Fibroblast of gingiva (primary cell): ENCODE results near the gene ACSF3.

Source experiments
- DNase-seq: peaks from one replicate; pipeline ENCODE4 v3.0.0-alpha.2; 2011; ENCODE audit warnings: low read depth

Gene ACSF3

DNA sequence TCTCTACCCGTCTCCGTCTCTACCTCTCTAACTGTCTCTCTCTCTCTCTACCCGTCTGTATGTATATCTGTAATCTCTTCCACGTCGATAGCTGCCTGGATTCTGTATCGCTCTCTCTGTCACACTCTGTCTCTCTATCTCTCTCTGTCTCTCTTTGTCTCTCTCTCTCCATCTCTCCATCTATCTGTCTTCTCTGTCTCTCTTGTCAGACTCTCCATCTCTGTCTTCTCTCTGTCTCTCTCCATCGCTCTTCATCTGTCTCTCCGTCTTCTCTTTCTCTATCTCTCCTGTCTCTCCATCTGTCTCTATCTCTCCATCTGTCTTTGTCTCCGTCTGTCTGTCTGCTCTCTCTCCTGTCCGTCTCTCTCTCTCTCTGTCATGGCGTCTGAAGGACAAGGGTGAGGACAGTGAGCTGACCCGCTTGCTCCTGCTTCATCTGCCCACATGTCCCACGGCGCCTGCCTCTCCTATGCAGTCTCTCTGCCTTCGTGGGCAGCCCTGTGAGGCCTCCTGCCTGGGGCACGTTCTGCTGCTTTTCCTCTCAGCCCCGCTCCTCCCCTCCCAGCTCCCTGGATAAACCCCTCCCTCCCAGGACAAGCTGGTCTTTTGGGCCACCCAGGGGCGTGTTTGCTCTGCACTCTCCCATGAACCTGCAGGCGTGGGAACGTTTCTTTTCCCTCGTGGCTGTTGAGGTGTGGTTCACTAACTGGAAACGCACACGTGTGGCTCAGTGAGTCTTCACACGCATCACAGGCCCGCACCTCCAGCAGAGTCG, 18.9 kb downstream of the ACSF3 start:
- DNase-seq: no peak

- no peak for DNase-seq
Measured at GRCh38 chr16:89113152-89113547, 19.5 kb downstream of the ACSF3 start.

GRCh38 chr16:89113661-89114060, 20.0 kb downstream of the ACSF3 start:
- no peak for DNase-seq

DNA sequence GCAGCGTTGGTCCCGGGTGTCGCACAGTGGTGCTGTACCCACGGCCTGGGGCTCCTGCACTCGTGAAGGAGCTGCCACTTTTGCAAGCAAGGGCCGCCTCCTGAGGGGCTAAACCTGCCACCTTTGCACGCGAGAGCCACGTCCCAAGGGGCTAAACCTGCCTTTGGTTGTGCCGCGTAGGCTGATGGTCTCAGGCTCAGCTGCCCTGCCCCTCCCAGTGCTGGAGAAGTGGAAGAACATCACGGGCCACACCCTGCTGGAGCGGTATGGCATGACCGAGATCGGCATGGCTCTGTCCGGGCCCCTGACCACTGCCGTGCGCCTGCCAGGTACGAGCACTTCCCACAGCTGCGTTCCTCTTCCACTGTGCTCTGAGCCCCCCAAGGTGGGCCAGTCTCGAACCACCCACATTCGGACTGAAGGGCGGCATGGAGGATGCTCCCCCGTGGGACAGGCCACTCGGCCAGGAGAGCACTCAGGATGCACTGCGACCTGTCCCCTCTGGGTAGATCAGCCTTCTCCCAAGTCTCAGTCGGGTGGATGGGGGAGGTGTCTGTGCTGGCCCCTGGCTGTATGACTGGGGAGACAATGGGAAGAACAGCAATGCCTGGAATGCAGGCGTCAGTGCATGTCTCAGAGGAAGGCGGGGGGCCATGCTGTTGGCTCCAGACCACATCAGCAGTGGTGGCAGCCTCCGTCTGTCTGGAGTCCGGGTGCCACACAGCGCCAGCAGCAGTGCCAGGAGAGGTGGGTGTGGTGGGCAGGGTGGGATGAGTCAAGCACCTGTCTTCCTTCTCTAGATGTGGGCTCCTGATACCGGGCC, 20.7 kb downstream of the ACSF3 start:
- no peak for DNase-seq

DNA sequence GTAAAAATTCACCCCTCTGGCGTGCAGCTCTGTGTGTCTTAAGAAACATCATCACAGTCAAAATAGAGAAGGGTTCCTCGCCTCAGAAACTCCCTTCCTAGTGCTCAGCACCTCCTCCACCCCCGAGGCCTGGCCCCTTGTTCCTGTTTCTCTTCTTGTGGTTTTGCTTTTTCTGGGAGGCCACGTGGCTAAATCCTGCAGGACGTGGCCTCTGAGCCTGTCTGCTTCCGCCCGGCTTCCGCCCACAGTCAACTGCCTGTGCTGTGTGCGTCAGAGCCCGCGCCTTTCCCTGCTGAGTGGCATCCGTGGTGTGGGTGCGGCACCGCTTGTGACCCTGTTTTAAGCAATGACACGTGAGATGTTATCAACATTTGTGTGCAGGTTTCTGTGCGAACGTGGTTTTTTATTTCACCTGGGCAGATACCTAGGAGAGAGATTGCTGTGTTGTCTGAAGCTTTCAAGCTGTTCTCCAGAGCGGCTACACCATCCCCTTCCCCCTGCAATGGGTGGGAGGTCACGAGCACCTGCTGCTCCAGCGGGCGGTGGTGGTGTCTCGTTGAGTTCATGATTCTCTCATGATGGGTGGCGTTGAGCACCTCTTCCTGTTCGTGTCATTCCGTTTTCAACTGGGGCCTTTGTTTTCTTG, 21.7 kb downstream of the ACSF3 start:
- DNase-seq: no peak

GRCh38 chr16:89116341-89117226, 22.9 kb downstream of the ACSF3 start:
- no peak for DNase-seq

GRCh38 chr16:89117227-89117974, 23.7 kb downstream of the ACSF3 start:
- no peak for DNase-seq

DNA sequence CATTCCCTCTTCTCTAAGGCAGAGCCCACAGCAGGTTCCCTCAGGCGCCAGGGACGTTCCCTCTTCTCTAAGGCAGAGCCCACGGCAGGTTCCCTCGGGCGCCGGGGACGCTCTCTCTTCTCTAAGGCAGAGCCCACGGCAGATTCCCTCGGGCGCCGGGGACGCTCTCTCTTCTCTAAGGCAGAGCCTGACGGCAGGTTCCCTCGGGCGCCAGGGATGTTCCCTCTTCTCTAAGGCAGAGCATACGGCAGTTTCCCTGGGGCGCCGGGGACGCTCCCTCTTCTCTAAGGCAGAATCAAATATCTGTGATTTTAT, 24.3 kb downstream of the ACSF3 start:
- DNase-seq: no peak

DNA sequence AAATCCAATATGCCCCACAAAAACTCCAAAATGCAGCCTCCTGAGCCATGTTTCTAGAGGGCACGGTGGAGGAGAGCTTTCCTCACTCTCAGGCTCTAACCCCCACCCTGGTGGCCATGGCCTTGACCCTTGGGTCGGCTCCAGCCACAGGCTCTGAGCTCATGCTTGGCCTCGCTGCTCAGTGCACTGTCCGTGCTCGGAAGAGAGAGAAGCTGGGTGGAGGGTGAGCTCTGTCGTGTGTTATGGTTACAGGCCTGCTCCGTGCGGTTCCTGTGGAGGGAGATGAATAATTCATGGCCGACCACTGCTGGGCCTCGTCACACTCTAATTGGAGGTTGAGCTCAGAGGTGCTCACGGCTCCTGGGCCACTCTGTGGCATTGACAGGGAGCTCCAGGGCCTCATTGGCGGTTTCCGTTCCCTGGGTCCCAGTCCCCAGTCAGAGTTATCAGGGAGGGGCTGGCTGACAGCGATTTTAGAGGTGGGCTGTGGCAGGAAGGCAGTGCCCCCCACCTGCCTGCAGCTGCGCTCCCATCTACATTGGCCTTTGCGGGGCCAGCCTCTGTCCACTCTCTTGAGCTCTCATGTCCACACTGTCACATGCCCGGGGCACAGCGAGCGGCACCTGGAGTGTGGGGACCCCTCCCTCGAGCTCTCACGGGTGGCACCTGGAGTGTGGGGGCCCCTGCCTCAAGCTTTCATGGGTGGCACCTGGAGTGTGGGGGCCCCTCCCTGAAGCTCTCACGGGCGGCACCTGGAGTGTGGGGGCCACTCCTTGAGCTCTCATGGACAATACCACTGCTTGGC, 24.9 kb downstream of the ACSF3 start:
- no peak for DNase-seq

DNA sequence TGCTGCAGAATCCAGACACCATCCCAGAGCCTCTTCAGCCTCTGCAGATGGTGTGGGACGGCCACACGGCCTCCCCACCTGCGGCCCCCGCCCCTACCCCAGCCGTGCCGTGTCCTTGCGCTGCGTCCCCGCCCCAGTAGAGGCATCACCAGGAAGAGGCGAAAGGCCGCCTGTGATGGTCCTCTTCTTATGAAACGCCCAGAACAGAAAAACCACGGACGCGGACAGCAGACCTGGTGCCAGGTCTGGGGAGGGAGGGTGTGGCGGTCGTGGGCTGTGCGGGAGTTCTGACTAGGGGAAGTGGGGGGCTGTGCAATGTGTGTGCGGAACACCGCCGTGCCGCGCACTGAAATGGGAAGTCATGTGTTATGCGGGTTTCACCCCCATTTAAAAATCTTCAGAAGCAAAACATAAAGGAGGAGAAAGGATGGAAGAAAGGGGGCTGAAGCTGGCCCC, 25.5 kb downstream of the ACSF3 start:
- DNase-seq: no peak

DNA sequence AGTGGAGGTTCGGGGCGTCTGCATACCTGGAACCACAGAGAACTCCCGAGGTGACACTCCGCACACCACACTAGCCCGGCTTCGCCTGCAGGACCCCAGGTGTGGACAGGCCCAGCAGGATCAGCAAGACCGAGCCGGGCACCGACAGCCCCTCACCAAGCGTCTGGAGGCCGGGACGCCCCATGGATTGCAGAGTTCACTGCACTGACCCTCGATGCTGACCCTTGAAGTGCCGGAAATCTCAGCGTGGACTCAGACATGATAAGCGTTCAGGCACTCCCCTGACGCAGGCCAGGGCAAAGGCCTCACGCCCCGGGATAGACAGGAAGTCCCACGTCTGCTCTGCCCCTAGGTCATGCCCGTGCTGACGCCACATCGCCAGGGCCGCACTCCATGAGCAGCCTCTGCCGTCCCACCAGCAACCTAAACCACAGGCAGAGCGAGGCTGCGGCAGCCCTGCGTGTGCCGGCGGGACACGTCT, 26.0 kb downstream of the ACSF3 start:
- DNase-seq: no peak

GRCh38 chr16:89120281-89120680, 26.6 kb downstream of the ACSF3 start:
- DNase-seq: no peak

DNA sequence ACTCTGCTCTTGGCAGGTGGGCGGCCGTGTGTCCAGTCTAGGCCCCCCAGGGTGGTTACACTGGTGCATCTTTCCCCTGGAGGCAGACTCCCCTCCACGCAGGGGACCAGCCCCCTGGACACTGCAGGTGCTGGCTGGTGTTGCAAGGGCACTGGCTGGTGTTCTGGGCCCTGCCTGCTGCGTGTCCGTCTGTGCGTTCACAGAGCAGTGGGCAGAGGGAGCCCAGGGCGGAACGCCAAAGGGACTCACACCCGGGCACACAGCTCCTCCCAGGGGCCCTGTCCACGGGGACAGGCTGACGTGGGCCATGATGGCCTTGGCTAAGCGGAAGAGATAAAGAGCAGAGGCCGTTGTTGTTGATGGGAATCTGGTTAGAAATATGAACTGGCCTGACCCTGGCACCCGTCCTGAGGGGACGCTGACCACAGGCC, 27.3 kb downstream of the ACSF3 start:
- no peak for DNase-seq

DNA sequence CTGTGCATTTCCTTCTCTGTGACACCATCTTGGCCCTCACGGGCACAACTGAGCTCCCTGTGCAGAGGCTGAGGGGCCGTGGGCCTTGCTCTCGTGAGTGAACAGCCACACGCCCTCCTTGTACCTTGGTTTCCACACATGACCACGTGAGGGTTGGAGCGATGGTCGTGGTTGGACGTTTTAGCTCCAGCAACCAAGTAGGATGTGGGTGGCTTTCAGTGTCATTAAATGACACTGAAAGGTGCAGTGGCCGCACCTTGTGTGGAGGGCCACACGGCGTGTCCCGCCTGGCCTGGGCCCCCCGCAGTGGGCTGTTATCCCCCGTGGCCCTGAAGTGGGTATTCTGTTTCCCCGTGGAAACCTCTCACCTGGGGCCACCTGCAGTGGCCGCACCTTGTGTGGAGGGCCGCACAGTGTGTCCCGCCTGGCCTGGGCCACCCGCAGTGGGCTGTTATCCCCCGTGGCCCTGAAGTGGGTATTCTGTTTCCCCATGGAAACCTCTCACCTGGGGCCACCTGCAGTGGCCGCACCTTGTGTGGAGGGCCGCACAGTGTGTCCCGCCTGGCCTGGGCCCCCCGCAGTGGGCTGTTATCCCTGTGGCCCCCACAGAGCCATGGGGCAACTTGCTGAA, 28.2 kb downstream of the ACSF3 start:
- DNase-seq: no peak

- no peak for DNase-seq
Measured at GRCh38 chr16:89122322-89122851, 28.7 kb downstream of the ACSF3 start.

DNA sequence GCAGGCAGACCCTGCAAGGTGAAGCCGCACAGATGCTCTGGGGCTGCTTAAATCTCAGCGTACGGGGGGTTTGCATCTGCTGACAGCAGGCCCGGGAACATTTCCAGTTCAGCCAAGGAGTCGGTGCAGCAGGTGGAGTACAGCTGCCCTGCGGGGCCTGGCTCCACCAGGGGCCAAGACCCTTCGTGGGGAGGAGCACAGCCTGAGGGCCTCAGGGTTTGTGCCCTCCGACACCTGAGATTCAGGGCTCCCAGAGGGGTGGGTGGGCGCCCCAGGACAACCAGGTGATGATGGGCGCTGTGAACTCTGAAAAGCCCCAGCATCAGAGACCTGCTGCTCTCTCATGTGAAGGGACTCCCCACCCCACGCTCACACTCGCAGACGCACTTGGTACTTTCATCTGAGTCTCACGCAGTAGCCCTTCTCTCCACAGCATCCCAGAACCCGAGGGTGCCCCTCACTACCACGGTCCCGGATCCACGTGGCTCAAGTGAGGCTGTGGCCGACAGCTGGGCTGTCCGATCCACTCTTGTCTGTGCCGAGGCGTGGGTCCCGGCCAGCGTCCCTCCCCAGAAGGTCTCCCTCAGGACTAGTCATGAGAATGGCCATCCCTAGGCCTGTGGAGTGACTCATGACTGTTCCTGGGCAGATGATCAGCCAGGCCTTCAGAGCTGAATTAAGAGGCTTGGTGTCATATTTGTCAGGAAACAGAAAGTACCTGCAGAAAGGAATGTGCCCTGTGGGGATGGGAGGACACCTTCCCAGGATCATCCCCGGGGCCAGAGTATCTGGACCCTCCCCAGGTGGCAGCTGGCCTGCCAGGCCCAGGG, 29.6 kb downstream of the ACSF3 start:
- DNase-seq: no peak

GRCh38 chr16:89123831-89124100, 30.1 kb downstream of the ACSF3 start:
- no peak for DNase-seq

- DNase-seq: no peak
Measured at GRCh38 chr16:89129378-89129777, 35.7 kb downstream of the ACSF3 start.

DNA sequence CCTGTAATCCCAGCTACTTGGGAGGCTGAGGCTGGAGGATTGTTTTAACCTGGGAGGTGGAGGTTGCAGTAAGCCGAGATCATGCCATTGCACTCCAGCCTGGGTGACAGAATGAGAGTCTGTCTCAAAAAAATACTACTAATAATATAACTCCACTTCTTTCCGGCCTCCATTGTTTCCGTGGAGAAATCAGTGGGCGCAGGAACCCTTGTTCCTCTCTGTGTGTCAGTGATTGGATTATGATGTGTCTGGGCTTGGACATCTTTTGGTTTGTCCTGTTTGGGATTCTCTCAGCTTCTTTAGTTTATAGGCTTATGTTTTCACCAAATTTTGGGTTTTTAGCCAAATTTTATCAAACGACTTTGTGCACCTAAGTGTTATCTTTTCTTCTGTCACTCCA, 36.8 kb downstream of the ACSF3 start:
- no peak for DNase-seq
